HG02970 (cell line): Measurements from ENCODE around the gene COPS6.

Experiments used
- ATAC-seq: cut with Tn5 transposase; IDR thresholded peaks from one replicate; pipeline ENCODE4 v1.9.1; 2021; ENCODE audit warnings: mild to moderate bottlenecking, moderate library complexity, moderate number of reproducible peaks; ENCODE audit not compliant: unreplicated experiment, low FRiP score

The COPS6 gene

GRCh38 chr7:100088621-100089457, at the start of gene COPS6:
COPS6 (plus strand) TSS chr7:100088969; CDS start chr7:100088991, 22 bp downstream.
- ATAC-seq = peak; percentile 47

GRCh38 chr7:100040575-100040974, 48.2 kb upstream of the COPS6 start:
- no peak for ATAC-seq

- ATAC-seq = no peak
These were observed 44.1 kb upstream of the COPS6 start for GRCh38 chr7:100044718-100045117.

- no peak for ATAC-seq
These were observed 40.1 kb upstream of the COPS6 start for GRCh38 chr7:100048680-100049079.

- ATAC-seq = peak; percentile 84
These were observed 39.1 kb upstream of the COPS6 start, which contains the start of gene ZSCAN21 for GRCh38 chr7:100049441-100050291. ZSCAN21 (plus strand) TSS chr7:100049774; CDS start chr7:100057007, 7,233 bp downstream.

- no peak for ATAC-seq
These were observed 37.2 kb upstream of the COPS6 start for GRCh38 chr7:100051611-100052010.

- no peak for ATAC-seq
These were observed 35.6 kb upstream of the COPS6 start for GRCh38 chr7:100053215-100053614.

GRCh38 chr7:100057006-100057405, 31.8 kb upstream of the COPS6 start:
- no peak for ATAC-seq

- ATAC-seq = no peak
These were observed 29.5 kb upstream of the COPS6 start for GRCh38 chr7:100059251-100059739.

GRCh38 chr7:100061518-100062193, 27.1 kb upstream of the COPS6 start:
- ATAC-seq = no peak

- ATAC-seq = no peak
These were observed 25.4 kb upstream of the COPS6 start for GRCh38 chr7:100063376-100063775.

GRCh38 chr7:100064162-100064561, 24.6 kb upstream of the COPS6 start:
- ATAC-seq = no peak

GRCh38 chr7:100065452-100066186, 23.1 kb upstream of the COPS6 start:
- ATAC-seq = no peak

- no peak for ATAC-seq
These were observed 21.8 kb upstream of the COPS6 start for GRCh38 chr7:100066953-100067352.

- ATAC-seq = no peak
These were observed 18.8 kb upstream of the COPS6 start for GRCh38 chr7:100069991-100070390.

GRCh38 chr7:100071018-100071723, 17.6 kb upstream of the COPS6 start:
- ATAC-seq = no peak

- no peak for ATAC-seq
These were observed 16.3 kb upstream of the COPS6 start for GRCh38 chr7:100072462-100072861.

- ATAC-seq = no peak
These were observed 13.9 kb upstream of the COPS6 start for GRCh38 chr7:100074841-100075240.

GRCh38 chr7:100075418-100075817, 13.4 kb upstream of the COPS6 start:
- ATAC-seq = no peak
